Dermis lymphatic vessel endothelial cell (primary cell): Measurements from ENCODE around the gene NBPF19. TPM values are rescaled to one million over a fixed set of nuclear protein-coding genes. Genes with fewer than 3 reads are reported as not detected.

Source experiments
- total RNA-seq: library from RNA; depleted of rRNA; stranded (reverse); fragments of >200 nt; gene quantifications from 2 replicates; pipeline ENCODE4 v1.2.1, GENCODE V29; 2014

Gene NBPF19
- 1.4 and 3.4 TPM in 2 replicates for total RNA-seq

GRCh38 chr1:149474745-149475144 lies at the start of gene NBPF19:
Gene NBPF19, plus strand, starts transcription at chr1:149475045. Its CDS starts 888 bp downstream, at chr1:149475933.

Other genes with a start within 250 kb of the NBPF19 start
- gene PPIAL4C, start 108.8 kb downstream of the NBPF19 start, total RNA-seq = not detected in 2 replicates